Prostate gland (tissue), 2 donors: ENCODE data around the gene ALOXE3.

Experiments
- CTCF ChIP-seq, 4 experiments: fragments of 200-600 bp in 2 of 4; fragments of 450-650 bp in 2 of 4; sonication (generic) in 2 of 4; IDR thresholded peaks; 1 replicate in 3 of 4; 2 replicates in 1 of 4; pipeline ENCODE4 v1.5.1; 2016 to 2019; ENCODE audit warnings: antibody characterized with exemption in 4 of 4, mild to moderate bottlenecking in 2 of 4, moderate library complexity in 2 of 4
- POLR2A ChIP-seq: fragments of 450-650 bp; IDR thresholded peaks from one replicate; pipeline ENCODE4 v1.6.1; 2016; ENCODE audit warnings: antibody characterized with exemption, mild to moderate bottlenecking

GRCh38 chr17:8108972-8109660 is 9.2 kb downstream of the ALOXE3 start:
- TF ChIP-seq CTCF (IDR thresholded peaks at IDR 0.05) (no peak), POLR2A (no peak)
